ENCODE data around the gene ABCA7. TPM values are rescaled to one million over a fixed set of nuclear protein-coding genes. Genes with fewer than 3 reads are reported as not detected.
"Not testable (repeated sequence)": the region's sequence is repeated elsewhere in the genome, so short reads cannot be mapped to it uniquely, and the experiment has no call there.

ABCA7 gene
- total RNA-seq, 2 donors from 2014 or later = 17.8 to 105 TPM

DNA sequence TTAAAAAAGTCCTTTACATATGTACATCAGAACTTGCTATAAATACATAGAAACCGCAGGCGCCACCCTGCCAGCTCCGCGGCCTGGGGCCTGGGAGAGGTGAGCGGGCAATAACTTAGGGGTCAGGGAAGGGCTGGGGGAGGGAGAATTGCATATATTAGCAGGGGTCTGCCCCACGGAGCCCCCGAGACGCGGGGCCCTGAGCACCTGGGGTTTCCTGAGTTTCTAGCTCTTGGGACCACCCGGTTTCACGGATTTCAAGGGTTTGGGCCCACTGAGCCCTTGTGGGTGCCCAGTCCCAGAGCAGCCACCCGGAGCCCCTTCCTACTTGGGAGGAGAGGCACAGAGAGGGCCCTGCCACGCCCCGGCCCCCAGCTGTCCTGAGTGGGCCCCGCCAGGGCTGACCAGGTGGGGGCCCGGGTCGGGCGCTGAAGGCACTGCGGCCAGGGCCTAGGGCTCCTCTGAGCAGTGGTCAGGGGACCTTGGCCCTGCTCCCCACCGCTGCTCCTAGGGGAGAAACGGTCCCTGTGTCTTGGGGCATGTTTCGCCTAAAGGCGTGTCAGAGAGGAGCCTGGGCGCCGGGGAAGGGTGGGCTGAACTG is 67.9 kb downstream of the ABCA7 start:
- Mint-ChIP-seq H3K36me3 (no peaks in the 10 kb centered on the region), H3K27ac (no peak overlapping the region)
- DNase-seq (ENCODE audit: low spot score in 2 of 2) = no peak

GRCh38 chr19:1108291-1109031 is 68.6 kb downstream of the ABCA7 start:
- ATAC-seq (no peak), DNase-seq (ENCODE audit: low spot score in 2 of 2) (no peak)
- Mint-ChIP-seq H3K27ac (no peak overlapping the region), H3K9me3 (no peaks in the 10 kb centered on the region), H3K36me3 (no peaks in the 10 kb centered on the region)

More for the DNA sequence above, 67.9 kb downstream of the ABCA7 start:
- ATAC-seq = no peak
- H3K9me3 Mint-ChIP-seq = no peaks in the 10 kb centered on the region

DNA sequence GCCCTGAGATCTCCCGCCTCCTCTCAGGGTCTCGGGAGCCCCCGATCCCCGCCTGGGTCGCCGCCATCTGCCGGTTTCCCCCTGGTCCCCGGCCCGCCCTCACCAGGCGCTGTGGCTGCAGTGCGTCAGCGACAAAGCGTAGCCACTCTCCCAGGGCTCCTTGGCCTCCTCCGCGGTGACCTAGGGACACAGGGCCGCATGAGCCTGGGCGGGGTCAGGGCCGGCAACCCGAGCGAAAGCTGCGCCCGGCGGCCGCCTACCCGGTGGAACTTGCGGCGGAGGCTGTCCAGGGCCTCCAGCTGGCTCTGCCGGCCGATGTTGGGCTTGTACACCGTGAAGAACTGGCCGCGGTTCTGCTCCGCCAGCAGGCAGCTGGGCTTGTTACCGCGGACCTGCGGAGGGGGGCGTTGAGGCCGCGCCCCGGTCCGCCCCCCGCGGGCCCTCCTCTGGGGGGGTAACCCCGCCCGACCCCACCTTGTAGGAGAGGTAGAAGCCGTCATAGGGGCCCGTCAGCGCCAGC is 69.2 kb downstream of the ABCA7 start:
- Mint-ChIP-seq H3K9me3 (no peaks in the 10 kb centered on the region), H3K36me3 (no peaks in the 10 kb centered on the region), H3K27ac (no peak overlapping the region)
- no peak for ATAC-seq
- no peak for DNase-seq (ENCODE audit: low spot score in 2 of 2)

DNA sequence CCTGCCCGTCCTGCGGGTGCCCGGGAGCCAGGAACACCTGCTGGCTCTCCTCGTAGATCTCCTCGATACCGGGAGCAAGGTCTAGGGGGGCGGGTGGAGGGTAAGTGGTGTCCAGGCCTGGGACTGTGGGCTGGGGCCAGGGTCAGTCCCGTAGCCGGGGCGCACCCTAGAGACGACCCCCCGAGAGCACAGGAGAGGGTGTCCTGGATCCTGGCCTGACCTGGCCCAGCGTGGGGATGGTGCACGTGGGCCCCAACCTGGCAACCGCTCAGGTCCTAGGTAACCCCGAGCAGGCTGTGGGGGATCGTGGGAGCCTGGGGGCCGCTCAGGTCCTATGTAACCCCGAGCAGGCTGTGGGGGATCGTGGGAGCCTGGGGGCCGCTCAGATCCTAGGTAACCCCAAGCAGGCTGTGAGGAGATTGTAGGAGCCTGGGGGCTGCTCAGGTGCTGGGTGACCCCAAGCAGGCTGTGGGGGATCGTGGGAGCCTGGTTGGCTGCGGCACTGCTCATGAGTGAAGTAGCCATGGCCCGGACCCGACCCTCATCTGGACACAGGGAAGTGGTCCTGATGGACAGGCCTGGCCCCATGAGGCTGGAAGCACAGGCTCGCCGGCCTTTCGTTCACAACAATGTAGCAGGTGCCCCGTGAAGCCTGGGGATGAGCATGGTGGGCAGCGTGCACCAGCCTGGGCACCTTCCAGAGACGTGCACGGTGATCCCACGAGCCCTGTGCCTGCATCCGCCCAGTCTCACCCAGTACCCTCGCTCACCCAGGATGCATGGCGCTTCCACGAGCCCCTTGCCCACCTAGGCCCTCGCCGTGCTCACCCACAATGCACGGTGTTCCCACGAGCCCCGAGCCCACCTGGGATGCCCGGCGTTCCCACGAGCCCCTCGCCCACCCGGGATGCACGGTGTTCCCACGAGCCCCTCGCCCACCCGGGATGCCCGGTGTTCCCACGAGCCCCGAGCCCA is 70.1 kb downstream of the ABCA7 start:
- no peak for DNase-seq (ENCODE audit: low spot score in 2 of 2)
- peak in 1 of 2 donors; percentile 5 for ATAC-seq
- no peaks in the 10 kb centered on the region for H3K9me3 Mint-ChIP-seq

GRCh38 chr19:1110809-1111640 is 71.1 kb downstream of the ABCA7 start:
- ATAC-seq = no peak
- H3K36me3 Mint-ChIP-seq = no peaks in the 10 kb centered on the region
- no peaks in the 10 kb centered on the region for H3K9me3 Mint-ChIP-seq
- H3K27ac Mint-ChIP-seq = no peak overlapping the region
- DNase-seq (ENCODE audit: low spot score in 2 of 2) = no peak

More for the DNA sequence above, 70.1 kb downstream of the ABCA7 start:
- Mint-ChIP-seq H3K27ac (no peak overlapping the region), H3K36me3 (no peaks in the 10 kb centered on the region)

- Mint-ChIP-seq H3K9me3 (no peaks in the 10 kb centered on the region), H3K36me3 (no peaks in the 10 kb centered on the region), H3K27ac (no peak overlapping the region)
- ATAC-seq = no peak
- no peak for DNase-seq (ENCODE audit: low spot score in 2 of 2)
Measured at GRCh38 chr19:1111641-1112267, 71.8 kb downstream of the ABCA7 start.

DNA sequence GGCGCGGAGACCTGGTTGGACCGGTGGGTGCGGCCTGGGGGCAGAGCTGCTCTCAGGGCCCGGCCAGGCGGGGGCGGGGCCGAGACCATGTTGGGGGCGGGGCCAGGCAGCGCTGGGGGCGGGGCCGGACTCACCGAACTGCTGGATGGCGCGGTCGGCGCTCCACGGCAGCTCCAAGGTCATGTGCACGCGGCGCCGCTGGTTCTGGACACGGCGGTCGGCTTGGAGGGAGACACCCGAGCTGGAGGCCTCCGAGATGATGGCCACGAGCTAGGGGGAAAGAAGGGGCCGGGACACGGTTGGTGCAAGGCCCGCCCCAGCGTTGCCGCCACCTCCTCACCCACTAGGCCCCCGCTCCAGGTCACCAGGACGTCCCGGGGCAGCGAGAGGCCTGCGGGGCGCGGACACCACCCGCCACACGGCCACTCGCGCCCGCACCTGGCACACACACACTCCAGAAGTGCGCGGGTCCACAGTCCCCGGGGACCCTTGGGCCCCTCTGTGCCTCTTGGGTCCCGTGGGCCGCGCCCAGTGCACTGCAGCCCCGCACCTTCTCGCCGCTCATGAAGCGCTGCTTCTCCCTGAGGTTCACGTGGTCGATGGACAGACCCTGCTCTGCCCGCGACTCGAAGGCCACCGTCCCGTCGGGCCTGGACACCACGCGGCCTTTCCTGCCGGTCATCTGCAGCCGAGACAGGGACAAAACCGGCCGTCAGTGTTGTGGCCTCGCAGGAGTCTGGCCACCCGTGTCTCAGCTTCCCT is 72.5 kb downstream of the ABCA7 start:
- no peak for ATAC-seq
- Mint-ChIP-seq H3K9me3 (no peaks in the 10 kb centered on the region), H3K27ac (peak overlapping the region; percentile 32 to 77), H3K36me3 (no peaks in the 10 kb centered on the region)
- no peak for DNase-seq (ENCODE audit: low spot score in 2 of 2)

GRCh38 chr19:1113030-1113985 is 73.4 kb downstream of the ABCA7 start:
- H3K9me3 Mint-ChIP-seq = no peaks in the 10 kb centered on the region
- peak overlapping the region; percentile 32 to 44 for H3K27ac Mint-ChIP-seq
- peaks cover 0 to 3% of the 10 kb centered on the region in 2 donors for H3K36me3 Mint-ChIP-seq
- DNase-seq (ENCODE audit: low spot score in 2 of 2) (peak in 1 of 2 donors; percentile 81), ATAC-seq (peak; percentile 56 to 70)

DNA sequence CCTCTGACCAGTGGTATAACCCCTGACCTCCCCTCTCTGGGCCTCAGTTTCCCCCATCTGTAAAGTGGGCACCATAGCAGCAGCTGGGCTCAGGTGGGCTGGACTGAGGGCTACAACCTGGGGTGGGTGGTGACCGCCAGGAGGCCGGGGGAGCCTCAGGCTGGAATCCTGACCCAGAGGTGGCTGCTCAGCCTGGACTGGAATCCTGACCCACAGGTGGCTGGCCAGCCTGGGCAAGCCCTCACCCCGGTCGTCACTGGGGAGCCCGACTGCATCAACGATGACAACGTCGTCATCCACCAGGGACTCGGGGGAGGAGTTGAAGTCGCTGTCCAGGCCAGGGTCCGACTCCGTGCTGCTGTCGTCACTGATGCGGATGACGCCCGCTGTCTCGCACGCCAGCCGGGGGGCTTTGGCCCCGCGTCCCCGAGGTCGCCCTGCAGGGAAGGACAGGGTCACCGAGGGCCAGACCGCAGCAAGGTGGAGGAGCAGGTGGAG is 74.1 kb downstream of the ABCA7 start:
- ATAC-seq (no peak), DNase-seq (ENCODE audit: low spot score in 2 of 2) (no peak)
- Mint-ChIP-seq H3K27ac (peak overlapping the region in 1 of 2 donors; percentile 32), H3K36me3 (peaks cover 0 to 7% of the 10 kb centered on the region in 2 donors), H3K9me3 (no peaks in the 10 kb centered on the region)

DNA sequence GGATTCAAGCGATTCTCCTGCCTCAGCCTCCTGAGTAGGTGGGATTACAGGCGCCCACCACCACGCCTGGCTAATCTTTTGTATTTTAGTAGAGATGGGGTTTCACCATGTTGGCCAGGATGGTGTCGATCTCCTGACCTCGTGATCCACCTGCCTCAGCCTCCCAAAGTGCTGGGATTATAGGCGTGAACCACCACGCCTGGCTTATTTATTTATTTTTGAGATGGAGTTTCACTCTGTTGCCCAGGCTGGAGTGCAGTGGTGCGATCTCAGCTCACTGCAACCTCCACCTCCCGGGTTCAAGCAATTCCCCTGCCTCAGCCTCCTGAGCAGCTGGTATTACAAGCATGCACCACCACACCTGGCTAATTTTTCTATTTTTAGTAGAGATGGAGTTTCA is 74.8 kb downstream of the ABCA7 start:
- H3K36me3 Mint-ChIP-seq; DNase-seq (ENCODE audit: low spot score in 2 of 2); ATAC-seq; H3K9me3 Mint-ChIP-seq: not testable (repeated sequence)
- H3K27ac Mint-ChIP-seq = peak overlapping the region; percentile 51 to 72

Other genes with a start within 250 kb of the ABCA7 start
- gene PTBP1, start 242.7 kb upstream of the ABCA7 start, total RNA-seq = 100 to 1,000 TPM; 485 to 591 TPM
- gene PLPPR3, start 218.2 kb upstream of the ABCA7 start, total RNA-seq = not detected
- gene AZU1, start 212.3 kb upstream of the ABCA7 start, total RNA-seq = not detected
- not detected for gene PRTN3, start 199.1 kb upstream of the ABCA7 start, total RNA-seq
- gene ELANE, start 187.8 kb upstream of the ABCA7 start, total RNA-seq = not detected
- 1 to 10 TPM in 1 of 2 donors, not detected in 1; 4.9 TPM for gene CFD, start 180.4 kb upstream of the ABCA7 start, total RNA-seq
- gene MED16, start 146.9 kb upstream of the ABCA7 start, total RNA-seq = 10 to 100 TPM; 42.0 to 61.8 TPM
- not detected for gene RNU6-9, start 146.6 kb upstream of the ABCA7 start, total RNA-seq
- 100 to 1,000 TPM in 1 of 2 donors, 10 to 100 TPM in 1; 98.3 to 102 TPM for gene R3HDM4, start 126.9 kb upstream of the ABCA7 start, total RNA-seq
- gene KISS1R, start 122.8 kb upstream of the ABCA7 start, total RNA-seq = 10 to 100 TPM; 10.9 to 32.4 TPM
- gene ARID3A, start 114.1 kb upstream of the ABCA7 start, total RNA-seq = 10 to 100 TPM; 22.4 to 35.7 TPM
- 10 to 100 TPM; 55.5 to 83.8 TPM for gene WDR18, start 55.8 kb upstream of the ABCA7 start, total RNA-seq
- under 1 TPM; 0.07 to 0.19 TPM for gene GRIN3B, start 39.7 kb upstream of the ABCA7 start, total RNA-seq
- gene TMEM259, start 19.0 kb upstream of the ABCA7 start, total RNA-seq = 100 to 1,000 TPM; 104 to 156 TPM
- gene RNU6-2, start 18.6 kb upstream of the ABCA7 start, total RNA-seq = not detected
- 100 to 1,000 TPM; 187 to 254 TPM for gene CNN2, start 13.5 kb upstream of the ABCA7 start, total RNA-seq
- 100 to 1,000 TPM; 171 to 174 TPM for gene ARHGAP45, start 27.1 kb downstream of the ABCA7 start, total RNA-seq
- 100 to 1,000 TPM; 248 to 259 TPM for gene POLR2E, start 55.3 kb downstream of the ABCA7 start, total RNA-seq
- gene GPX4, start 63.9 kb downstream of the ABCA7 start, total RNA-seq = 100 to 1,000 TPM; 154 to 316 TPM
- 100 to 1,000 TPM; 113 to 144 TPM for gene SBNO2, start 134.2 kb downstream of the ABCA7 start, total RNA-seq
- gene STK11, start 165.7 kb downstream of the ABCA7 start, total RNA-seq = 10 to 100 TPM; 73.1 to 86.4 TPM
- 1 to 10 TPM; 1.0 to 1.6 TPM for gene CBARP, start 197.9 kb downstream of the ABCA7 start, total RNA-seq
- 100 to 1,000 TPM; 114 to 201 TPM for gene ATP5F1D, start 201.6 kb downstream of the ABCA7 start, total RNA-seq
- 100 to 1,000 TPM in 1 of 2 donors, 10 to 100 TPM in 1; 52.9 to 113 TPM for gene MIDN, start 208.5 kb downstream of the ABCA7 start, total RNA-seq
- 100 to 1,000 TPM; 148 to 157 TPM for gene CIRBP, start 229.2 kb downstream of the ABCA7 start, total RNA-seq
- 10 to 100 TPM; 42.1 to 76.0 TPM for gene FAM174C, start 235.4 kb downstream of the ABCA7 start, total RNA-seq
- under 1 TPM in 1 of 2 donors, not detected in 1; 0.25 TPM for gene EFNA2, start 245.8 kb downstream of the ABCA7 start, total RNA-seq